Psoas muscle (tissue), 8 donors: ENCODE data around the gene IFIH1. TPM values are rescaled to one million over a fixed set of nuclear protein-coding genes. Genes with fewer than 3 reads are reported as not detected.

Experiments used
- ATAC-seq, 4 donors: fragments of 200-7000 bp; cut with Tn5 transposase; one replicate each; pipeline ENCODE4 v1.9.1; 2020; ENCODE audit warnings: moderate library complexity in 3 of 4, mild to moderate bottlenecking in 2 of 4
- DNase-seq, 2 donors: peaks; one replicate each; pipeline ENCODE4 v3.0.0-alpha.2; 2020
- H3K27ac ChIP-seq: fragments of 200-600 bp; one replicate; pipeline ENCODE4 v1.8.0; 2022
- H3K27me3 ChIP-seq, 3 donors: fragments of 200-600 bp in 1 of 3; one replicate each; pipeline versions ENCODE4 v1.6.1 to v1.8.0; 2013 to 2022; ENCODE audit warnings: low read length in 2 of 3, mild to moderate bottlenecking in 2 of 3, moderate library complexity in 1 of 3; ENCODE audit not compliant: insufficient read depth in 3 of 3
- H3K36me3 ChIP-seq, 2 donors: fragments of 200-600 bp in 1 of 2; one replicate each; pipeline versions ENCODE4 v1.6.1 to v1.8.0; 2013 to 2022; ENCODE audit warnings: low read depth in 1 of 2, mild to moderate bottlenecking in 1 of 2, moderate library complexity in 1 of 2; ENCODE audit not compliant: insufficient read depth in 1 of 2
- H3K4me1 ChIP-seq: fragments of 200-600 bp; one replicate; pipeline ENCODE4 v1.8.0; 2022
- H3K4me3 ChIP-seq: fragments of 200-600 bp; one replicate; pipeline ENCODE4 v1.8.0; 2022; ENCODE audit warnings: mild to moderate bottlenecking
- H3K9me3 ChIP-seq: fragments of 200-600 bp; one replicate; pipeline ENCODE4 v1.8.0; 2022
- WGBS, 3 donors: extraction: QIAGEN DNeasy Blood & Tissue Kit; methylation state at CpG; one replicate each; pipeline versions ENCODE4 v1.1.6 to v1.1.7; 2013; 5-methylcytosine and 5-hydroxymethylcytosine counted together
- intact Hi-C, 2 donors: fragments of 100-400 bp; cut with DNase I; formaldehyde crosslinking; loops; one replicate each; pipeline versions ENCODE4 v1.11.0 to v1.14.2; 2022
- polyA plus RNA-seq, 3 donors: library from polyadenylated mRNA; stranded (reverse); fragments of 200-250 nt; gene quantifications; one replicate each; pipeline ENCODE4 v1.2.3, GENCODE V29; 2013
- total RNA-seq, 4 donors: library from RNA; stranded (reverse); fragmentation: NEBNext Ultra II Directional in 2 of 4; extraction: Animal tissue kit (Norgen Biotek cat#: 25700) in 2 of 4; gene quantifications; one replicate each; pipeline versions ENCODE4 v1.2.1 to v1.2.4, GENCODE V29; 2021 to 2023
- TF ChIP-seq, protein P1 (sequence below): fragments of 200-600 bp; IDR thresholded peaks from one replicate; pipeline ENCODE4 v1.8.0; 2022; ENCODE audit warnings: antibody characterized with exemption
- donor health status: healthy with polysubstance abuse.
- donor health status: DM: no; HTN: no; CAD: no; lungs with moderate emphysema.
- donor health status: Bipolar disorder and iron deficiency.
- donor health status: healthy.
- donor health status: DM: yes; HTN: yes; CAD: no.
- donor health status: DM: no; HTN: no; CAD: no.
- donor health status: DM: no; HTN: no; CAD: no.
- donor health status: DM: yes; HTN: yes; CAD: no.

IFIH1 gene
- total and polyA plus RNA-seq, 7 donors: 0.98 to 3.6 (median 1.8) TPM

DNA sequence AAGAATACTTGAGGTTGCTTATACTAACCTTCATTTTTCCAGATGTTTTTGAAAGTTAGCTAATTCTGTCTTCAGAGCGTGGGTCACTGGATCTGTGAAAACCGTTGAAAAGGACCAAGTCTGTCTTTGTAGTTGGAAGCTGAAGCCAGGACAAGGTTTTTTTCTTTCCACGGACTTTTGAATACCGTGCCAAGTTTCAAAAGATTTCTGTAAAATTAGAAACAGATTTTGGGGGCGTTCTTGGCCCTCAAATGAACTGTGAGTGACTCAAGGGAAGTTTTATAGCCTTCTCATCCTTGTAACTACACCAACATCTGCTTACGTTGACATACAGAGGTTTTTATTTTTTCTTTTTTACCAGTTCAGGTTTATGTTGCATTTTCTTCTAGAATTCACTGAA lies 75.2 kb downstream of the IFIH1 start, which contains the start of gene FAP:
TSS of gene FAP (minus strand) at position 152 of the 400 bp plus-strand sequence. CDS start at position 34, 118 bp downstream.
- TF ChIP-seq, protein P1, sequence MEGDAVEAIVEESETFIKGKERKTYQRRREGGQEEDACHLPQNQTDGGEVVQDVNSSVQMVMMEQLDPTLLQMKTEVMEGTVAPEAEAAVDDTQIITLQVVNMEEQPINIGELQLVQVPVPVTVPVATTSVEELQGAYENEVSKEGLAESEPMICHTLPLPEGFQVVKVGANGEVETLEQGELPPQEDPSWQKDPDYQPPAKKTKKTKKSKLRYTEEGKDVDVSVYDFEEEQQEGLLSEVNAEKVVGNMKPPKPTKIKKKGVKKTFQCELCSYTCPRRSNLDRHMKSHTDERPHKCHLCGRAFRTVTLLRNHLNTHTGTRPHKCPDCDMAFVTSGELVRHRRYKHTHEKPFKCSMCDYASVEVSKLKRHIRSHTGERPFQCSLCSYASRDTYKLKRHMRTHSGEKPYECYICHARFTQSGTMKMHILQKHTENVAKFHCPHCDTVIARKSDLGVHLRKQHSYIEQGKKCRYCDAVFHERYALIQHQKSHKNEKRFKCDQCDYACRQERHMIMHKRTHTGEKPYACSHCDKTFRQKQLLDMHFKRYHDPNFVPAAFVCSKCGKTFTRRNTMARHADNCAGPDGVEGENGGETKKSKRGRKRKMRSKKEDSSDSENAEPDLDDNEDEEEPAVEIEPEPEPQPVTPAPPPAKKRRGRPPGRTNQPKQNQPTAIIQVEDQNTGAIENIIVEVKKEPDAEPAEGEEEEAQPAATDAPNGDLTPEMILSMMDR: no peak
- H3K4me1 ChIP-seq: peaks cover 5% of the 10 kb centered on the region
- peak within 1 kb of the TSS; percentile 9 for H3K27ac ChIP-seq
- ATAC-seq: peak in 3 of 4 donors; percentile 36 to 62 (median 59)
- DNase-seq: no peak
- intact Hi-C loops: no loop called here
- H3K27me3 ChIP-seq: no peaks in the 10 kb centered on the region
- 7 to 9% (median 9%) methylated on average over 6 of the region's 6 CpGs for WGBS, 3 donors
- H3K4me3 ChIP-seq: peak within 1 kb of the TSS; percentile 40
- H3K9me3 ChIP-seq: no peaks in the 10 kb centered on the region
- no peaks in the 10 kb centered on the region for H3K36me3 ChIP-seq

- H3K4me3 ChIP-seq: peak overlapping the region; percentile 40
- ATAC-seq (no peak), DNase-seq (no peak)
- intact Hi-C loops: no loop called here
- TF ChIP-seq, protein P1: no peak
- peak overlapping the region; percentile 9 for H3K27ac ChIP-seq
- peaks cover 5% of the 10 kb centered on the region for H3K4me1 ChIP-seq
- no peaks in the 10 kb centered on the region for H3K27me3 ChIP-seq
- H3K36me3 ChIP-seq: no peaks in the 10 kb centered on the region
- WGBS, 3 donors: 7 to 11% (median 10%) methylated on average over 5 of the region's 5 CpGs
- H3K9me3 ChIP-seq: no peaks in the 10 kb centered on the region
Observed at GRCh38 chr2:162242586-162243280, 75.8 kb downstream of the IFIH1 start.

DNA sequence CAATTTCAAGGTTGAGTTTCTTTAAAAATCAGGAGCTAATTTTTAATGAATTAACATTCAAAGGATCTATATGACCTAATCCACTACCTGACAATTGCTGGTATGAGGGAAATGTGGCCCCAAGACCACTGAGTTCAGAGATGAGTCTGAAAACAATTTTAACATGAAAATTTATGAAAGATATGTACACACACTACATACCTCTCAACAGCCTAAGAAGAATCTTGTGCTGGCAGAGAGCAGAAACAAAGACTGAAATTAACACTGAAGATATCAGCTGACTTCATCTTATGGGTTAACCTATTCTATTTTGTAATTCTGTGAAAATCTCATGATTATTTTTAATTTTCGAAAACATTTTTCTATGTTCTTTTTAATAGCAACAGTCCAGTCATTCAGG lies 76.9 kb downstream of the IFIH1 start:
- TF ChIP-seq, protein P1: no peak
- peaks cover 5% of the 10 kb centered on the region for H3K4me1 ChIP-seq
- no peaks in the 10 kb centered on the region for H3K27me3 ChIP-seq
- peak overlapping the region; percentile 40 for H3K4me3 ChIP-seq
- 67 to 74% (median 69%) methylated on average over 1 of the region's 1 CpG for WGBS, 3 donors
- intact Hi-C loops: no loop called here
- no peak overlapping the region for H3K27ac ChIP-seq
- H3K36me3 ChIP-seq: no peaks in the 10 kb centered on the region
- no peaks in the 10 kb centered on the region for H3K9me3 ChIP-seq
- ATAC-seq (no peak), DNase-seq (no peak)

- Histone ChIP-seq H3K9me3 (no peaks in the 10 kb centered on the region), H3K36me3 (no peaks in the 10 kb centered on the region), H3K4me3 (no peak overlapping the region), H3K4me1 (no peaks in the 10 kb centered on the region), H3K27ac (no peak overlapping the region), H3K27me3 (no peaks in the 10 kb centered on the region)
- ATAC-seq: no peak
- 97 to 98% (median 98%) methylated on average over 27 to 38 of the region's 38 CpGs for WGBS, 3 donors
- intact Hi-C loops: no loop called here
- no peak for DNase-seq
- TF ChIP-seq, protein P1: no peak
Observed at GRCh38 chr2:162234620-162235462, 83.6 kb downstream of the IFIH1 start.
